Measurements from ENCODE around the gene FARP1. TPM values are rescaled to one million over a fixed set of nuclear protein-coding genes. Genes with fewer than 3 reads are reported as not detected.

The FARP1 gene
- total and polyA plus RNA-seq, 2 of the 13 experiments (the other 11 are each of a cell fraction or from before 2014, with no cell fraction given), result 70.6 to 126 TPM

- TF ChIP-seq MLX (CRISPR knock-in tag; IDR thresholded peaks at IDR 0.05), result no peak
- TF ChIP-seq ZNF704 (CRISPR knock-in tag; IDR thresholded peaks at IDR 0.05; ENCODE audit: borderline replicate concordance), result no peak
- no peak for TF ChIP-seq DDIT3 (CRISPR knock-in tag; IDR thresholded peaks at IDR 0.05)
- TF ChIP-seq ZNF292 (CRISPR knock-in tag; IDR thresholded peaks at IDR 0.05; ENCODE audit: borderline replicate concordance, low read depth), result 0 out of 2 replicates have a peak, but pooled peaks have one; percentile 18
- TF ChIP-seq ZNF816 (CRISPR knock-in tag; IDR thresholded peaks at IDR 0.05; ENCODE audit: borderline replicate concordance), result no peak
- no peak for TF ChIP-seq ZNF407 (CRISPR knock-in tag; IDR thresholded peaks at IDR 0.05; ENCODE audit: not compliant biosample characterization)
- TF ChIP-seq CBX1 (IDR thresholded peaks at IDR 0.05; ENCODE audit: low read depth), result no peak
- no peak for TF ChIP-seq ZNF234 (CRISPR knock-in tag; conservative IDR thresholded peaks at IDR 0.05)
- TF ChIP-seq NFRKB (IDR thresholded peaks at IDR 0.05), result no peak
- TF ChIP-seq ZBTB42 (CRISPR knock-in tag; IDR thresholded peaks at IDR 0.05), result peak; percentile 71; the same call in 1 of the 2 replicates
- peak; percentile 71 for TF ChIP-seq CREM (IDR thresholded peaks at IDR 0.05)
- TF ChIP-seq CREM (CRISPR knock-in tag; IDR thresholded peaks at IDR 0.05), result no peak
- no peak; the same call in 1 of the 2 replicates for TF ChIP-seq PATZ1 (CRISPR knock-in tag; IDR thresholded peaks at IDR 0.05)
- TF ChIP-seq ARID2 (CRISPR knock-in tag; IDR thresholded peaks at IDR 0.05; ENCODE audit: borderline replicate concordance), result no peak
- no peak for TF ChIP-seq PLRG1 (conservative IDR thresholded peaks at IDR 0.05)
- no peak for TF ChIP-seq SAFB2 (CRISPR knock-in tag; IDR thresholded peaks at IDR 0.05; ENCODE audit: borderline replicate concordance, low read depth)
- TF ChIP-seq PRMT3 (CRISPR knock-in tag; IDR thresholded peaks at IDR 0.05; ENCODE audit: borderline replicate concordance, low read depth), result no peak
These were observed 103.8 kb downstream of the FARP1 start (continued) for GRCh38 chr13:98246538-98247172.

Data from HepG2 (cell line).